SU-DHL-6 (cell line): ENCODE measurements around the gene RPTOR.

ENCODE experiments used
- CTCF ChIP-seq: fragments of 200-600 bp; sonication (generic); IDR thresholded peaks from one replicate; pipeline ENCODE4 v1.5.1; 2017; ENCODE audit warnings: antibody characterized with exemption, mild to moderate bottlenecking, low read length, moderate library complexity; ENCODE audit not compliant: insufficient read depth, poor library complexity, severe bottlenecking
- EZH2phosphoT487 ChIP-seq: fragments of 200-600 bp; sonication (generic), shearing (Covaris generic); conservative IDR thresholded peaks from 2 replicates; pipeline ENCODE4 v1.6.1; 2018; ENCODE audit warnings: mild to moderate bottlenecking, antibody characterized with exemption, low read length, moderate library complexity, mixed read lengths

- TF ChIP-seq CTCF (no peak), EZH2phosphoT487 (no peak)
Measured at GRCh38 chr17:80504686-80505413, 39.8 kb upstream of the RPTOR start.
